Measurements from ENCODE around the gene PSTPIP2.

DNA sequence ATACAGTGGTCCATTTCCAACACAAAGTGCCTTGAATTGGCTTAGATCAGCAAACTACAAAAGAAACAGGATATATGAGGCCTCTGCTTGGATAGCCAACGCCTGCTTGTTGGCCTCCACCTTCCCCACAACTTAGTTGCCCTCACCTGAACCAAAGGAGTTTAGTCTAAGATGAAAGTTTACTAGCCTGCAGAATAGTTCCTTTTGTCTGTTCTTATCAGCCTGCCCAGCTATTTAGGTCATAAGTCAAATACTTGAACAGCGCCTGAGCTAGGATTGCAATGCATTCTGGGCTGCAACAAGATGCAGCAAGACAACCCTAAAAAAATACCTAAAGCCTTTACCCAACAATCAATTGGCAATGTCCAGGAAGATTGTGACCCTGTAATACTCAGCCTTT is 91.8 kb downstream of the PSTPIP2 start:
- TF ChIP-seq, protein P1, sequence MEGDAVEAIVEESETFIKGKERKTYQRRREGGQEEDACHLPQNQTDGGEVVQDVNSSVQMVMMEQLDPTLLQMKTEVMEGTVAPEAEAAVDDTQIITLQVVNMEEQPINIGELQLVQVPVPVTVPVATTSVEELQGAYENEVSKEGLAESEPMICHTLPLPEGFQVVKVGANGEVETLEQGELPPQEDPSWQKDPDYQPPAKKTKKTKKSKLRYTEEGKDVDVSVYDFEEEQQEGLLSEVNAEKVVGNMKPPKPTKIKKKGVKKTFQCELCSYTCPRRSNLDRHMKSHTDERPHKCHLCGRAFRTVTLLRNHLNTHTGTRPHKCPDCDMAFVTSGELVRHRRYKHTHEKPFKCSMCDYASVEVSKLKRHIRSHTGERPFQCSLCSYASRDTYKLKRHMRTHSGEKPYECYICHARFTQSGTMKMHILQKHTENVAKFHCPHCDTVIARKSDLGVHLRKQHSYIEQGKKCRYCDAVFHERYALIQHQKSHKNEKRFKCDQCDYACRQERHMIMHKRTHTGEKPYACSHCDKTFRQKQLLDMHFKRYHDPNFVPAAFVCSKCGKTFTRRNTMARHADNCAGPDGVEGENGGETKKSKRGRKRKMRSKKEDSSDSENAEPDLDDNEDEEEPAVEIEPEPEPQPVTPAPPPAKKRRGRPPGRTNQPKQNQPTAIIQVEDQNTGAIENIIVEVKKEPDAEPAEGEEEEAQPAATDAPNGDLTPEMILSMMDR (conservative IDR thresholded peaks at IDR 0.05; ENCODE audit: low read depth, low read length) = no peak
- TF ChIP-seq POLR2A (IDR thresholded peaks at IDR 0.05; ENCODE audit: low read depth, low read length) (no peak), CEBPB (IDR thresholded peaks at IDR 0.05; ENCODE audit: low read depth, low read length) (no peak), CHD1 (IDR thresholded peaks at IDR 0.05; ENCODE audit: low read depth, low read length) (no peak), RCOR1 (IDR thresholded peaks at IDR 0.05; ENCODE audit: insufficient replicate concordance, low read length) (no peak), USF2 (IDR thresholded peaks at IDR 0.05; ENCODE audit: low read depth, low read length) (no peak), RAD21 (IDR thresholded peaks at IDR 0.05; ENCODE audit: low read length) (no peak), RFX5 (IDR thresholded peaks at IDR 0.05; ENCODE audit: low read depth, low read length) (no peak), FOS (IDR thresholded peaks at IDR 0.05; ENCODE audit: low read depth, low read length) (no peak)

All from IMR-90 (cell line).